ENCODE data around the gene SAP30BP.

Gene SAP30BP

DNA sequence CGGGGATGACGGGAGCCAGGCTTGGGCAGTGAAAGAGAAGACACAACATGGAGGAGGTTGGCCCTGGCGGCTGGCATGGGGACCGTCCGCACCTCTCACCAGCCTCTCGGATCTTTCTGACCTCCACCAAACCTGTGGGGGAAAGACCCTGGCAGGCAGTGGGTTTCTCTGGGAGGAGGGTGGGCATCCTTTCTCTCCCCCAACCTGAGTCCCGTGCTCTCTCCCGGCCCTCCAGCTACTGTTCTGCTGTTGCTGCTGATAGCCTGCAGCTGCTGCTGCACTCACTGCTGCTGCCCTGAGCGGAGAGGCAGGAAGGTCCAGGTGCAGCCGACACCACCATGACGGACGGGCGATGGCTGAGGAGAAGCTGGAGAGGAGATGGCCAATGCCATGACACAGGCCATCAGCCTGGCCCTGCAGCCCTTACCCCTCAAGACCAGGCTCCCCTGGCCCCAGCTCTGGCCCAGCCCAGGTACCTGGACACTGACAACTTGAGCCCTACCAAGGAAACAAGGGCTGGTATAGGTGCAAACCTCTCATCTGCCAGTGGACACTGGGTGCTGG, 26.5 kb upstream of the SAP30BP start:
- TF ChIP-seq, protein P1, sequence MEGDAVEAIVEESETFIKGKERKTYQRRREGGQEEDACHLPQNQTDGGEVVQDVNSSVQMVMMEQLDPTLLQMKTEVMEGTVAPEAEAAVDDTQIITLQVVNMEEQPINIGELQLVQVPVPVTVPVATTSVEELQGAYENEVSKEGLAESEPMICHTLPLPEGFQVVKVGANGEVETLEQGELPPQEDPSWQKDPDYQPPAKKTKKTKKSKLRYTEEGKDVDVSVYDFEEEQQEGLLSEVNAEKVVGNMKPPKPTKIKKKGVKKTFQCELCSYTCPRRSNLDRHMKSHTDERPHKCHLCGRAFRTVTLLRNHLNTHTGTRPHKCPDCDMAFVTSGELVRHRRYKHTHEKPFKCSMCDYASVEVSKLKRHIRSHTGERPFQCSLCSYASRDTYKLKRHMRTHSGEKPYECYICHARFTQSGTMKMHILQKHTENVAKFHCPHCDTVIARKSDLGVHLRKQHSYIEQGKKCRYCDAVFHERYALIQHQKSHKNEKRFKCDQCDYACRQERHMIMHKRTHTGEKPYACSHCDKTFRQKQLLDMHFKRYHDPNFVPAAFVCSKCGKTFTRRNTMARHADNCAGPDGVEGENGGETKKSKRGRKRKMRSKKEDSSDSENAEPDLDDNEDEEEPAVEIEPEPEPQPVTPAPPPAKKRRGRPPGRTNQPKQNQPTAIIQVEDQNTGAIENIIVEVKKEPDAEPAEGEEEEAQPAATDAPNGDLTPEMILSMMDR (conservative IDR thresholded peaks at IDR 0.05; ENCODE audit: low read depth, low read length) = no peak
- Histone ChIP-seq H3K4me2 (no peak overlapping the region), H3K27ac (no peak overlapping the region), H3K4me1 (ENCODE audit: low read depth, poor library complexity, severe bottlenecking) (no peaks in the 10 kb centered on the region), H3K9ac (no peak overlapping the region), H3K79me2 (ENCODE audit: insufficient read depth, low read depth) (no peaks in the 10 kb centered on the region), H3K36me3 (ENCODE audit: insufficient read depth) (no peaks in the 10 kb centered on the region), H3K4me3 (IDR thresholded peaks at IDR 0.05; ENCODE audit: insufficient read depth, low read depth, low read length) (no peak overlapping the region), H4K20me1 (ENCODE audit: insufficient read depth) (no peaks in the 10 kb centered on the region), H2AFZ (ENCODE audit: low read depth) (no peak overlapping the region), H3K27me3 (ENCODE audit: insufficient read depth, low read depth) (no peaks in the 10 kb centered on the region)

DNA sequence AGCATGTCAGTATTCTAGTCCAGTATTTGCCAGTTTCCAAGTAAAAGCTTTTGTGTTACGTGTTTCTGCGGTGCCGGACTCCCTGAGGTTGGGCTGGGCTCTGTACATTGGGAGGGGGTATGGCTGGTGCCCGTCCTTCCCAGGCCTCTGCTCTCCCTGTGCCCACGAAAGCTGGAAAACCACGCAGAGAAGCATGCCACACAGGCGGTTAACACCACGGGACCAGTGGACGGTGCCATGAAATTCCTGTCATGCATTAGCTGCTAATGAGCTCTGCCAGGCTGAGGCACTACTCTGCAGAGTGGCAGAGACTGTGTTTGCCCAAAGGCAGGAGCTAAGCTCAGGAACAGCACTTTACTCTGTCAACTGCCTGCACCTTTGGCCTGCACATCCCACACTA, 25.8 kb upstream of the SAP30BP start:
- no peak overlapping the region for H3K4me3 ChIP-seq (IDR thresholded peaks at IDR 0.05; ENCODE audit: insufficient read depth, low read depth, low read length)
- no peaks in the 10 kb centered on the region for H3K79me2 ChIP-seq (ENCODE audit: insufficient read depth, low read depth)
- TF ChIP-seq, protein P1 (conservative IDR thresholded peaks at IDR 0.05; ENCODE audit: low read depth, low read length) = no peak
- no peaks in the 10 kb centered on the region for H4K20me1 ChIP-seq (ENCODE audit: insufficient read depth)
- no peaks in the 10 kb centered on the region for H3K36me3 ChIP-seq (ENCODE audit: insufficient read depth)
- no peaks in the 10 kb centered on the region for H3K27me3 ChIP-seq (ENCODE audit: insufficient read depth, low read depth)
- no peak overlapping the region for H3K4me2 ChIP-seq
- no peak overlapping the region for H3K9ac ChIP-seq
- H3K4me1 ChIP-seq (ENCODE audit: low read depth, poor library complexity, severe bottlenecking) = no peaks in the 10 kb centered on the region
- no peak overlapping the region for H3K27ac ChIP-seq
- H2AFZ ChIP-seq (ENCODE audit: low read depth) = no peak overlapping the region

- TF ChIP-seq, protein P1 (conservative IDR thresholded peaks at IDR 0.05; ENCODE audit: low read depth, low read length) = no peak
- no peaks in the 10 kb centered on the region for H3K4me1 ChIP-seq (ENCODE audit: low read depth, poor library complexity, severe bottlenecking)
- no peaks in the 10 kb centered on the region for H3K27me3 ChIP-seq (ENCODE audit: insufficient read depth, low read depth)
- no peak overlapping the region for H3K27ac ChIP-seq
- no peak overlapping the region for H3K4me3 ChIP-seq (IDR thresholded peaks at IDR 0.05; ENCODE audit: insufficient read depth, low read depth, low read length)
- H3K79me2 ChIP-seq (ENCODE audit: insufficient read depth, low read depth) = no peaks in the 10 kb centered on the region
- no peak overlapping the region for H3K9ac ChIP-seq
- H2AFZ ChIP-seq (ENCODE audit: low read depth) = no peak overlapping the region
- no peaks in the 10 kb centered on the region for H4K20me1 ChIP-seq (ENCODE audit: insufficient read depth)
- no peak overlapping the region for H3K4me2 ChIP-seq
- no peaks in the 10 kb centered on the region for H3K36me3 ChIP-seq (ENCODE audit: insufficient read depth)
Measured at GRCh38 chr17:75642182-75642783, 24.9 kb upstream of the SAP30BP start.

DNA sequence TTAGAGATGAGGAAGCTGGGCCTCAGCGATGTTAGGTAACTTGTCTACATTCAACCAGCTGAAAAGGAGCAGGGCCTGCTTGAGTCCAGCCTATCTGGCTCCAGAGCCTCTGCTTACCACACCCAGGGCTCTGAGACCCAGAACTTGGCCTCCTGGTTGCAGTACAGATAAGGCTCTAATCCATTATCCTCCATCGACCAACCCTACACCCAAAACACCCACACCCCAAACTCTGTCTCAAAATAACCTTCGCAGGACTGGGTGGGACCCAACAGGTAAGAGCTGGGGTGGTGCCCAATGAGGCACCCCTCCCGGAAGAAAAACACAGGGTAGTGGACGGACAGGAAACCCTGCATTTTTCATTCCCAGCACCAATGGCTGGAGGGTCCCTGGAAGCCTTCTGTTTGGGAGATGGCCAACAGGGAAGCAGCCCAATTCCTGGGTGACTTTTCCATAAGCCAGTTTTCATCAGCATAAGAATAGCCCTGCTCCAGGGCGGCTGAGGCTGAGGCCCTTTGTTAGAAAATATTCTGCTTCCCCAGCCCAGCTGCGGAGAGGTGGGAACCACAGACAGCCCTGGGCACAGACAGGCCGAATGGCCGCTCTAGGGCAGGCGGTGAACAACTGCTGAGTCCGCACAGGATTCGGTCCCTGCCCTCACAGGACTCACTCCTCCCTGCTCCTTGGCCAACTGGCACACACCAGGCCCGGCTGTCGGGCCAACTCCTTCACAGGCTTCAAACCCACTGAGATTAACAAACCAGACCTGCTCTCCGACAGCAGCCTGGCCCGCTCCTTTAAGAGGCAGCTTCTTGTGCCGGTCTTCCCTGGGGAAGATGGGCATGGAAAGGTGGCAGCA, 24.1 kb upstream of the SAP30BP start:
- H3K27me3 ChIP-seq (ENCODE audit: insufficient read depth, low read depth) = no peaks in the 10 kb centered on the region
- H3K4me3 ChIP-seq (IDR thresholded peaks at IDR 0.05; ENCODE audit: insufficient read depth, low read depth, low read length) = no peak overlapping the region
- H3K79me2 ChIP-seq (ENCODE audit: insufficient read depth, low read depth) = no peaks in the 10 kb centered on the region
- no peaks in the 10 kb centered on the region for H3K36me3 ChIP-seq (ENCODE audit: insufficient read depth)
- TF ChIP-seq, protein P1 (conservative IDR thresholded peaks at IDR 0.05; ENCODE audit: low read depth, low read length) = no peak
- H2AFZ ChIP-seq (ENCODE audit: low read depth) = no peak overlapping the region
- H3K4me2 ChIP-seq = no peak overlapping the region
- no peak overlapping the region for H3K9ac ChIP-seq
- H3K27ac ChIP-seq = no peak overlapping the region
- no peaks in the 10 kb centered on the region for H4K20me1 ChIP-seq (ENCODE audit: insufficient read depth)
- H3K4me1 ChIP-seq (ENCODE audit: low read depth, poor library complexity, severe bottlenecking) = no peaks in the 10 kb centered on the region

All from KMS-11 (cell line).